ENCODE data around the gene PDZD8.
"Not testable (repeated sequence)": the region's sequence is repeated elsewhere in the genome, so short reads cannot be mapped to it uniquely, and the experiment has no call there.

Gene PDZD8

GRCh38 chr10:117350909-117351308 is 24.3 kb downstream of the PDZD8 start:
- in situ Hi-C loops (cut with HindIII; ENCODE audit: low sequenced_read_pairs), result no loop called here

GRCh38 chr10:117348236-117348635 is 27.0 kb downstream of the PDZD8 start:
- in situ Hi-C loops (cut with HindIII; ENCODE audit: low sequenced_read_pairs), result no loop called here

- in situ Hi-C loops (cut with HindIII; ENCODE audit: low sequenced_read_pairs), result no loop called here
Observed at GRCh38 chr10:117346574-117346973, 28.7 kb downstream of the PDZD8 start.

- in situ Hi-C loops (cut with HindIII; ENCODE audit: low sequenced_read_pairs), result no loop called here
Observed at GRCh38 chr10:117345143-117345542, 30.1 kb downstream of the PDZD8 start.

- in situ Hi-C loops (cut with HindIII; ENCODE audit: low sequenced_read_pairs), result no loop called here
Observed at GRCh38 chr10:117342641-117343040, 32.6 kb downstream of the PDZD8 start.

- in situ Hi-C loops (cut with HindIII; ENCODE audit: low sequenced_read_pairs), result no loop called here
Observed at GRCh38 chr10:117341061-117341460, 34.2 kb downstream of the PDZD8 start.

- in situ Hi-C loops (cut with HindIII; ENCODE audit: low sequenced_read_pairs), result no loop called here
Observed at GRCh38 chr10:117339979-117340378, 35.3 kb downstream of the PDZD8 start.

- in situ Hi-C loops (cut with HindIII; ENCODE audit: low sequenced_read_pairs), result no loop called here
Observed at GRCh38 chr10:117339578-117339977, 35.7 kb downstream of the PDZD8 start.

- in situ Hi-C loops (cut with HindIII; ENCODE audit: low sequenced_read_pairs), result no loop called here
Observed at GRCh38 chr10:117334926-117335325, 40.3 kb downstream of the PDZD8 start.

GRCh38 chr10:117334066-117334465 is 41.2 kb downstream of the PDZD8 start:
- in situ Hi-C loops (cut with HindIII; ENCODE audit: low sequenced_read_pairs), result no loop called here

- in situ Hi-C loops (cut with HindIII; ENCODE audit: low sequenced_read_pairs), result loop anchor here (5.0 kb wide), 1 partner anchor 40 kb away; no protein-coding TSS in a partner anchor
Observed at GRCh38 chr10:117327262-117327661, 48.0 kb downstream of the PDZD8 start.

- in situ Hi-C loops (cut with HindIII; ENCODE audit: low sequenced_read_pairs), result no loop called here
Observed at GRCh38 chr10:117324367-117324766, 50.9 kb downstream of the PDZD8 start.

- in situ Hi-C loops (cut with HindIII; ENCODE audit: low sequenced_read_pairs), result no loop called here
Observed at GRCh38 chr10:117322260-117322659, 53.0 kb downstream of the PDZD8 start.

GRCh38 chr10:117320050-117320665 is 55.1 kb downstream of the PDZD8 start:
- in situ Hi-C loops (cut with HindIII; ENCODE audit: low sequenced_read_pairs), result no loop called here

- in situ Hi-C loops (cut with HindIII; ENCODE audit: low sequenced_read_pairs), result no loop called here
Observed at GRCh38 chr10:117318909-117319308, 56.3 kb downstream of the PDZD8 start.

GRCh38 chr10:117316701-117317100 is 58.5 kb downstream of the PDZD8 start:
- in situ Hi-C loops (cut with HindIII; ENCODE audit: low sequenced_read_pairs), result no loop called here

GRCh38 chr10:117313641-117314040 is 61.6 kb downstream of the PDZD8 start:
- in situ Hi-C loops (cut with HindIII; ENCODE audit: low sequenced_read_pairs), result no loop called here

GRCh38 chr10:117312430-117312829 is 62.8 kb downstream of the PDZD8 start:
- in situ Hi-C loops (cut with HindIII; ENCODE audit: low sequenced_read_pairs), result no loop called here

GRCh38 chr10:117311261-117311660 is 64.0 kb downstream of the PDZD8 start:
- in situ Hi-C loops (cut with HindIII; ENCODE audit: low sequenced_read_pairs), result no loop called here

GRCh38 chr10:117306674-117307073 is 68.6 kb downstream of the PDZD8 start:
- in situ Hi-C loops (cut with HindIII; ENCODE audit: low sequenced_read_pairs), result no loop called here

GRCh38 chr10:117303451-117303850 is 71.8 kb downstream of the PDZD8 start:
- in situ Hi-C loops (cut with HindIII; ENCODE audit: low sequenced_read_pairs), result not testable (repeated sequence)

GRCh38 chr10:117300671-117301070 is 74.6 kb downstream of the PDZD8 start:
- in situ Hi-C loops (cut with HindIII; ENCODE audit: low sequenced_read_pairs), result no loop called here

- in situ Hi-C loops (cut with HindIII; ENCODE audit: low sequenced_read_pairs), result no loop called here
Observed at GRCh38 chr10:117299435-117299834, 75.8 kb downstream of the PDZD8 start.
